Testis (tissue), 2 donors: Measurements from ENCODE around the gene N4BP3.

Source experiments
- POLR2A ChIP-seq: fragments of 450-650 bp; IDR thresholded peaks from one replicate; pipeline ENCODE4 v1.6.1; 2017; ENCODE audit warnings: antibody characterized with exemption, mild to moderate bottlenecking, moderate library complexity
- TF ChIP-seq, protein P1 (sequence below), 3 experiments: fragments of 450-650 bp in 2 of 3; fragments of 200-600 bp in 1 of 3; sonication (generic) in 1 of 3; IDR thresholded peaks; one replicate each; pipeline ENCODE4 v1.5.1; 2016 to 2019; ENCODE audit warnings: antibody characterized with exemption in 3 of 3, mild to moderate bottlenecking in 2 of 3, moderate library complexity in 1 of 3

DNA sequence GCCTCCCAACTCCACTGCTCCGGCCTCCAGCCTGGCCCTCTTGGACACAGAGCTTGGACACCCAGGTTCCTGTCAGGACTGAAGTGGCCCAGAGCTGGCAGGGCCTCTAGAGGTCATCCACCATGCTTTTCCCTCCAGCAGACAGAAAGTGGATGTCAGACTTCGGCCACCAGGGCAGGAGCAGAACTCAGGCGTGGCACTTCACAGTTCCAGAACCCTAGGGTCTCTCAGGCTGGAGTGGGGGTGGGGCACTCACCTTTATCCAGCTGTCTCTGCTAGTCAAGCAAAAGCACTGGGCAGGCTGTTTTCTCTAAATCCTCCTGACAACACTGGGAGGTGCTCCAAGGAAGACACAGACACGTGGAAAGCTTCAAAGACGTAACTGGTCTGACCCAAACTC, 35.6 kb upstream of the N4BP3 start:
- TF ChIP-seq, protein P1, sequence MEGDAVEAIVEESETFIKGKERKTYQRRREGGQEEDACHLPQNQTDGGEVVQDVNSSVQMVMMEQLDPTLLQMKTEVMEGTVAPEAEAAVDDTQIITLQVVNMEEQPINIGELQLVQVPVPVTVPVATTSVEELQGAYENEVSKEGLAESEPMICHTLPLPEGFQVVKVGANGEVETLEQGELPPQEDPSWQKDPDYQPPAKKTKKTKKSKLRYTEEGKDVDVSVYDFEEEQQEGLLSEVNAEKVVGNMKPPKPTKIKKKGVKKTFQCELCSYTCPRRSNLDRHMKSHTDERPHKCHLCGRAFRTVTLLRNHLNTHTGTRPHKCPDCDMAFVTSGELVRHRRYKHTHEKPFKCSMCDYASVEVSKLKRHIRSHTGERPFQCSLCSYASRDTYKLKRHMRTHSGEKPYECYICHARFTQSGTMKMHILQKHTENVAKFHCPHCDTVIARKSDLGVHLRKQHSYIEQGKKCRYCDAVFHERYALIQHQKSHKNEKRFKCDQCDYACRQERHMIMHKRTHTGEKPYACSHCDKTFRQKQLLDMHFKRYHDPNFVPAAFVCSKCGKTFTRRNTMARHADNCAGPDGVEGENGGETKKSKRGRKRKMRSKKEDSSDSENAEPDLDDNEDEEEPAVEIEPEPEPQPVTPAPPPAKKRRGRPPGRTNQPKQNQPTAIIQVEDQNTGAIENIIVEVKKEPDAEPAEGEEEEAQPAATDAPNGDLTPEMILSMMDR (IDR thresholded peaks at IDR 0.05): no peak
- no peak for TF ChIP-seq POLR2A
